Superior temporal gyrus (tissue), 1 donor: ENCODE results near the gene HOXD13.

Experiments used
- DNase-seq: peaks from one replicate; pipeline ENCODE4 v3.0.0-alpha.2; 2016; ENCODE audit errors: extremely low spot score

HOXD13 gene

DNA sequence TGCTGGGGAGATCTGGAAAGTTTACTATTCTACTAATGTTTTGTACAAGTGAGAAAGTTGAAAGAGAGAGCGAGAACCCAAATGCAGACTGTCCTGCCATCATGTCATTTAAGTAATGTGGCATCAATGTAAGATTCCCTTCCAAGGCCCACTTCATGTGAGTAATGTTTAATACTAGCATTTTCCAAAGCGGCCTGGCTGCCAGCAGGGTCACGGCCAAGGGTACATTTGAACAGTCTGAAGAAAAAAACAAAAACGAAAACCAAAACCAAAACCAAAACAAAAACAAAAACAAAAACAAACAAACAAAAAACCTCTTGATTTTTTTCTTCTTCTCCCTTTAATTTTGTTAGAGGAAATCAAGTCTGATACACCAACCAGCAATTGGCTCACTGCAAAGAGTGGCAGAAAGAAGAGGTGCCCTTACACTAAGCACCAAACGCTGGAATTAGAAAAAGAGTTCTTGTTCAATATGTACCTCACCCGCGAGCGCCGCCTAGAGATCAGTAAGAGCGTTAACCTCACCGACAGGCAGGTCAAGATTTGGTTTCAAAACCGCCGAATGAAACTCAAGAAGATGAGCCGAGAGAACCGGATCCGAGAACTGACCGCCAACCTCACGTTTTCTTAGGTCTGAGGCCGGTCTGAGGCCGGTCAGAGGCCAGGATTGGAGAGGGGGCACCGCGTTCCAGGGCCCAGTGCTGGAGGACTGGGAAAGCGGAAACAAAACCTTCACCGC lies 26.2 kb downstream of the HOXD13 start:
- no peak for DNase-seq

DNA sequence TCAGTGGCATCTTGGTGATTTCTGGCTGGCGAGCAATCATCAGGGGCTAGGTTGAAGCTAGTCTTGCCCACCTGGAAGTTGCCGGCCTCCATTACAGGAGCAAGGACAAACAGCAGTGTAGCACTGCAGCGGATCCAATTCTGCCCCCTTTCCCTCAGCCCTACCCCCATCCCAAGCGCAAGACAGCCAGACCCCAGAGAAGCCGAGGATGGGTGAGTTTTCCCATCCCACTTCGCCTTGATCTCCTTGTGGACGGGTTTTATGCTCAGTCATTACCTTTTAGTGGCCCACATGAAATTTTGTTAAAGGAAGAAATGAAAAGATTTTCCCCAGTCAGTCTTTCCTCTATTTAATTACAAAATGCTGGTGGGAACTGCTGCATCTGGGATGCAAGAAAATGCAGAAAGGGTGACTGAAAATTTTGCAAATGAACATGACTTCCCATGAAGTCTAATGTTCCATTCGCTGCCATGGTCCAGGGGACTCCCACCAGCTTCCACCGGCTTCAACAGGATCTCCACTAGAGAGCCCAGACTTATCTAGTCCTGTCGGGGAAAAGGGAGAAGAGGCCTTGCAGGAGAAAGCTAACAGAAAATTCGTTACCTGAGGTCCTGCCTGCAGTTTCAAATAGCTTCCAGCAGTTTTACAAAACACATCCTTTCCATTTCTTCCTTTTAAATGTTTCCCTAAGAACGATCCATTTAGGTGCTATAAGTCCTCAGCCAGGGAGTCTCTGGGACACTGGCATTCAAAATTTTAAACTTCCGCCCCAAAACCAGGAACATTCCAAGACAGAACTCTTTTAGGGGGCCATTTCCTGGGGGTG lies 28.1 kb downstream of the HOXD13 start:
- no peak for DNase-seq

DNA sequence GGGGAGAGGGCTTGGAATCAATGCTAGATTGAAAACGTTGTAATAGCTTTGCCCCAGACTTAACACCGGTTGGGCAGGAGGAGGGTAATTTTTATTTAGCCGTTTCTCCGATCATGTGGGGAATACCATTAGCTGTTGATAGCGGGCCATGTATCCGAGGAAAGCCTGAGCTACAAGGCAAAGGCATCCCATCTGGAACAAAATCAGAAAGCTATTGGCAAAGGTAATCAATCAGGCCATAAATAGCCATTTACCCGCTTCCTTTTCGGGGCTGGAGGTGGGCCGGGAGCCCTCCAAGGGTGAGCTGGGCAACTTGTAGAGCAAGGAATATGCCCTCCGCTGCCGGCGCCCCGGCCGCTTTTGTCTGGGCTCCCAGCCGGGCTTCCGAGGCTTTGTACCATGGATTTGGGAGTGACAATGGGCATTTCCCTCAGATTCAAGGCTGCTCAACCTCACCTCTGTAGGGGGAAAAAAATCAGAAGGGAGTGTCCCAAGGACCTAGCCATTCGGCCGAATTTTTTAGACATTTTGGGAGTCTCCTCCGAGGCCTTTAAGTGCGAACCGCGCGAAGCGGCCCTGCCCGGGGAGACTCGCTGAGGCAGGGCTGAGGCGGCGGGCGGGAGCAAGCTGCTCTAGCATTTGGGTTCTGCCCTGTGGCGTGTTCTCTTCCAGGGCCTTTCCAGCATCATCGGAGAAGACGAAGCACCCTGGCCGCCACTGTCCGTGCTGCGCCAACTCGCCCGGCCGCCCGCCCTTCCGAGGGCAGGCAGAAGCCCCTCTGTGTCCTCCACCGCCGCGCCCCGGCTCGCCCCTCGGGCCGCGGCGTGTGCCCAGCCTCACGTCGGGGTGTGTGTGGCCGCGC lies 28.9 kb downstream of the HOXD13 start:
- no peak for DNase-seq

GRCh38 chr2:176122052-176122682 lies 29.6 kb downstream of the HOXD13 start:
- DNase-seq: no peak

DNA sequence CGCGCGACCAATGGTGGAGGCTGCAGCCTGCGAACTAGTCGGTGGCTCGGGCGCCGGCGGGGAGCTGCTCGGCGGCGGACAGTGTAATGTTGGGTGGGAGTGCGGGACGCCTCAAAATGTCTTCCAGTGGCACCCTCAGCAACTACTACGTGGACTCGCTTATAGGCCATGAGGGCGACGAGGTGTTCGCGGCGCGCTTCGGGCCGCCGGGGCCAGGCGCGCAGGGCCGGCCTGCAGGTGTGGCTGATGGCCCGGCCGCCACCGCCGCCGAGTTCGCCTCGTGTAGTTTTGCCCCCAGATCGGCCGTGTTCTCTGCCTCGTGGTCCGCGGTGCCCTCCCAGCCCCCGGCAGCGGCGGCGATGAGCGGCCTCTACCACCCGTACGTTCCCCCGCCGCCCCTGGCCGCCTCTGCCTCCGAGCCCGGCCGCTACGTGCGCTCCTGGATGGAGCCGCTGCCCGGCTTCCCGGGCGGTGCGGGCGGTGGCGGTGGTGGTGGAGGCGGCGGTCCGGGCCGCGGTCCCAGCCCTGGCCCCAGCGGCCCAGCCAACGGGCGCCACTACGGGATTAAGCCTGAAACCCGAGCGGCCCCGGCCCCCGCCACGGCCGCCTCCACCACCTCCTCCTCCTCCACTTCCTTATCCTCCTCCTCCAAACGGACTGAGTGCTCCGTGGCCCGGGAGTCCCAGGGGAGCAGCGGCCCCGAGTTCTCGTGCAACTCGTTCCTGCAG lies 30.3 kb downstream of the HOXD13 start, which contains the start of gene HOXD9:
Gene HOXD9, plus strand, starts transcription at position 37 of the 728 bp plus-strand sequence. Its CDS starts 50 bp downstream, at position 87.
- no peak for DNase-seq

- no peak for DNase-seq
Measured at GRCh38 chr2:176123411-176124109, 31.0 kb downstream of the HOXD13 start.

DNA sequence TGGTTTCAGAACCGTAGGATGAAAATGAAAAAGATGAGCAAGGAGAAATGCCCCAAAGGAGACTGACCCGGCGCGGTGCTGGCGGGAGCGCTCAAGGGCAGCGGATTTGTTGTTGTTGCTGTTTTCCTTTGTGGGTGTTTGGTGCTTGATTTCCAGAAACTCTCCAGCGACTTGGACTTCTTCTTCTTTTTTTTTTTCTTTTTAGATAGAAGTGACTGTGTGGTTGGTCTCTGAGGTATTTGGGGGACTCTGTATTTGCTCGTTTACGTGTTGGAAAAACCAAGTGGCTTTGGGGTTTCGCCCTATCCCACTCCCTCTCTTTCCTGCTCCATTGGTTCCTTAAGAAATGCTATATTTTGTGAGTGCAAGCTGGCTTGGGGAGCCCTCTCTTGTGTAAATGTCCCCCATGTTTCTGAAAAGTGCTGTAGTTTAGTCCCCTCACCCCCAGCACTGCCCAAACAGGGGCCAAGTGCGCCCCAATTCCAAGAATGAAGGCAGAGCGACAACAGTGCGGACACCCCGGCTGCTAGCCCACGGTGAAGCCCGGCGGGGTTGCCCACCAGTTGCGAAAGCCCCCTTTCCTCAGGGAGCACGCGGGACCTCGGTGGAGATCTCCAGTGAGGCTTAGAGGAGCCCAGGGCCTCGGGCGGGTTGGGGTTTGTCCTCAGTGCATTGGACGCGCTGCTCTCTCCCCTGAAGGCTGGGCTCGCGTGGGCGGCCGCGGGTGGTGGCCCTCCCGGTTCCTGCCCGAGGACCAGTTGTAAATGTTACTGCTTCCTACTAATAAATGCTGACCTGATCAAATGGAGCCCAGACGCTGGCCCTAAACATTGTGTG lies 31.8 kb downstream of the HOXD13 start:
- no peak for DNase-seq

DNA sequence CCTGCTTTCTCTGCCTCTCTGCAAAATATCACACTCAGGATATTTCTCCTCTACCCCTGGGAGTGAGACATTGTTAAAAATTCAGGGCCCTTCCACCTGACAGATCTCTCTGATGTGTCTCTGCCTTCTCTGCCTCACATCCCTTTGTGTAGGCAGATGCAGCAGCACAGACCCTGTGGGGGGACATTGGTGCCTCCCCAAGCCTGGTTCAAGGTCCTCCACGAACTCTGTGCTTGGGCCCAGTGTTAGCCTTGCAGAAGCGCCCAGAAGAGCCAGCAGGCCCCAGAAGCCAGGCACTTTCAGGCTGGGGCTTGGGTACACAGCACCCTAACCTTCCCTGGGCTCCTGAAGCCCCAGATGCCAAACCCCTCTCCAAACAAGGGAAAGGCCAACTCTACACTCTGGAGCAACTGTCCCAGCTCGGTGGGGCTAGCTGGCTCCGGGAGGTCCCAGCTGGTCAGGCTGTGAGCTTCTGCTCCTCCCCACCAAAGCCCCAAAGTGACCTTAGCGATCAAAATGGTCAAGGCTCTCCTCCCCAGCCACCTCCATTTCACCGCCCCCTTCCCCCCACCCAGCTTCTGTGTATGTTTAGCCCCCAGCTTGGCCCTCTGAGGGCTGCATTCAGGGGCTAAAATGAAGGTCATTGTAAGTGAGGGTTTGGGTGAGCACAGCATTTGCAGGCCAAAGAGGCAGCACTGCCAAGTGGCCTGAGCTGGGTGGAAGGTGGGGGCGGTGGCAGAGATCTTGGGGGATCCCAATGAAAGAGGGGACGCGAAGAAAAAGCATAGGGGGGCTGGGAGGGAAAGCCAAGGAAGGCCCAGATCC lies 32.6 kb downstream of the HOXD13 start:
- DNase-seq: no peak

GRCh38 chr2:176125772-176126054 lies 33.2 kb downstream of the HOXD13 start:
- no peak for DNase-seq

DNA sequence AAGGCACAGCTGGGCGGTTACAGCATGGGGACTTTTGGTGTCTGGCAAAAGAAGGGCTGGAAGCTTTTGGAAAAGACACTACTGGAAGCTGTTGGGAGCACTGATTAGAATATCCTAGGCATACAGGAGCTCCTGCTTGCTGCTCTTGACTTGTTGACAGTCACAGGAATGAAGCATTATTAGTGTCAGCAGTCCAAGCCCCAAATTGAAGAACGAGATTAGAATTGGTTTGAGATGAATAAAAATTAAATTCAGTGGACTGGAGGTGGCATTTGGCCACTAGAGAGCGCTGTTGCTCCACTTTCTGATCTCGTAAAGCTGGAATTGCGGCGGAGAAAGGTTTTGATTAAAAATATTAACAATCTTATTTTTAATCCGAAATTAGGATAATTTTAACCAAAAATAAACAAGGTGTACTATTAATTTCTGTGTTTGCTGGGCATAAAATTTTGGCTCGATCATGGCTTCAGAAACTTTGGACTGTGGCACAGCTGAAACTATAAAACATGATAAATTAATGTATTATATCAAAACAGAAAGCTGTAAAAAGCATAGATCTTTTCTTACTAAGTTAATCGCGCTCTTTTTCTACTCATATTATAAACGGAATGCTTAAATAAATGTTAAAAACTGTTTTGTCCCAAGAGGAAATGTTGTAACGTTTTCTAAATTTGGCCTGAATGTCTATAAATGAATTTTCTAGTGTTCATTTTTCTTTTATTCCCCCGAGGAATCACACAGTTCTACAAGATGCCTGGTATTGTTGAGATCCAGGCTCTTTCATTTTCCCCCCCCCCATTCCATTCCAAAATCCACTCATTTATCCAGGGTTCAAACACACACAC lies 34.6 kb downstream of the HOXD13 start:
- DNase-seq: peak; percentile 91

DNA sequence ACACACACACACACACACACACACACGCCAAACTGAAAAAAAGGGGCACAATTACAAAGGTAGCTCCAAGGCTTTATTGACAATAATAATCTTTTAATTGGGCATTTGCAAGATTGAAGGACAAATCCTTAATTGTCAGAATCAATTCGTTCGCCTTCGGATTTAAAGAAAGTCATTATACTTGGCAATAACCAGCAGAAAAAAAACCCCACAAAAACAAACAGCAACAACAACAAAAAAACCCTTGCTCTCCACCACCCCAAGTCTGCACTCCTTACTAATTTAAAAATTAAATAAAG lies 35.2 kb downstream of the HOXD13 start:
- DNase-seq: no peak

DNA sequence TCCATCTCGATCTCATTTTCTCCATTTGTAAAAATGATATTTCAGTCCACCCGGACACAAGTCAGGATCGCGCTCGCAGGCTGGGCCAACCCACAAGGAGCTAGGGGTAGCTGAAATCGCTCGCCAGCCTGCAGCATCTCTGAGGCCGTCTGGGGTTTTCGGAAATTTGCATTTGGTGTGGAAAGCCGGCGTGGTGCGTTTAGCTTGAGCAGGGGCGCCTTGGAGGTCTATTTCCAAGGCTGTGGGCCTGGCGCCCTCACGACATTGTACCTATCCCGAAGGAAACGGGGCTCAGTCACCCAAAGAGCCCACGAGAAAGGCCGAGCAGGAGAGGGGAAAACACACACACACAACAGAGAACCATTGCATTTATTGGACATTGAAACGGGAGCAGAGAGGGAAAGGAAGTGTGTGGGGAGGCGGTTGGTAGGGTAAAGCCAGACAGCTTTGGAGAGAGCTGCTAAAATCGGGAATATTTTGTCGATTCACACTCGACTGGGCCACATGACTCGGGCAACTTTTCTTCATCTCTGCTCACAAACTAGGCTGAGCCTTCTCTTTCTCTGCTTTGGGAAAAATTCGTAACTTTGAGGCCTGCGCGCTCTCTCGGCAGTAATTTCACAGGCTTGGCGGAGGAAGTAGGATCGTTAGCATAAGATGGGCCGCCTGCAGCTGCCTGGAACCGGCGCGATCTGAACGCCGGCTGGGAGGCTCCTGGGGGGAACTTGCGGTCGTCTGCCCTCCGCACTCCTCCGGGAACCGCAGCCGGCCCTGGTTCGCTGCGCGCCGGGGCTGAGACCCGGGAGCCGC lies 35.9 kb downstream of the HOXD13 start:
- DNase-seq: no peak

- DNase-seq: no peak
Measured at GRCh38 chr2:176128982-176129796, 36.7 kb downstream of the HOXD13 start, which contains the start of gene HOXD8. TSS of gene HOXD8 (plus strand) at chr2:176129705. CDS start at chr2:176130367, 662 bp downstream.

- DNase-seq: no peak
Measured at GRCh38 chr2:176129813-176130146, 37.3 kb downstream of the HOXD13 start.

GRCh38 chr2:176130147-176130956 lies 37.8 kb downstream of the HOXD13 start:
- no peak for DNase-seq
